Vagina (tissue), 2 donors: ENCODE data around the gene NAGLU. TPM values are rescaled to one million over a fixed set of nuclear protein-coding genes. Genes with fewer than 3 reads are reported as not detected.
A peak's percentile ranks its signal among the peaks of the same experiment; 100 is the strongest.

Source experiments
- DNase-seq, 2 donors: peaks; one replicate each; pipeline ENCODE4 v3.0.0-alpha.2; 2017; ENCODE audit errors: extremely low spot score in 2 of 2
- H3K27ac ChIP-seq: fragments of 200-600 bp; sonication (generic); one replicate; pipeline ENCODE4 v1.5.1; 2019
- H3K27me3 ChIP-seq: fragments of 200-600 bp; sonication (generic); one replicate; pipeline ENCODE4 v1.5.1; 2019
- H3K36me3 ChIP-seq, 2 donors: fragments of 200-600 bp; sonication (generic); one replicate each; pipeline ENCODE4 v1.5.1; 2017 to 2019
- H3K4me1 ChIP-seq: fragments of 200-600 bp; sonication (generic); one replicate; pipeline ENCODE4 v1.5.1; 2019
- H3K4me3 ChIP-seq, 2 donors: fragments of 200-600 bp; sonication (generic); 1 replicate in 1 of 2; 2 replicates in 1 of 2; pipeline ENCODE4 v1.5.1; 2016 to 2019
- H3K9me3 ChIP-seq: fragments of 200-600 bp; sonication (generic); one replicate; pipeline ENCODE4 v1.5.1; 2019
- CTCF ChIP-seq, 3 experiments: fragments of 450-650 bp in 2 of 3; fragments of 200-600 bp in 1 of 3; sonication (generic) in 1 of 3; IDR thresholded peaks; one replicate each; pipeline ENCODE4 v1.5.1; 2017 to 2019; ENCODE audit warnings: antibody characterized with exemption in 3 of 3, mild to moderate bottlenecking in 2 of 3, moderate library complexity in 2 of 3
- POLR2A ChIP-seq, 2 donors: fragments of 450-650 bp; IDR thresholded peaks; one replicate each; pipeline ENCODE4 v1.6.1; 2017; ENCODE audit warnings: antibody characterized with exemption in 2 of 2, mild to moderate bottlenecking in 2 of 2, moderate library complexity in 2 of 2
- POLR2AphosphoS5 ChIP-seq, 2 donors: sonication (generic); formaldehyde crosslinking; IDR thresholded peaks; one replicate each; pipeline ENCODE4 v1.9.0; 2017; ENCODE audit warnings: antibody characterized with exemption in 2 of 2, mild to moderate bottlenecking in 2 of 2, low read depth in 1 of 2; ENCODE audit not compliant: insufficient read depth in 1 of 2
- intact Hi-C: fragments of 100-400 bp; cut with DNase I; formaldehyde crosslinking; loops from one replicate; pipeline ENCODE4 v1.15.1; 2023
- total RNA-seq: library from RNA; depleted of rRNA; stranded (reverse); fragments of >200 nt; gene quantifications from one replicate; pipeline ENCODE4 v1.2.3, GENCODE V29; 2016

The NAGLU gene
- total RNA-seq, 1 donor from 2014 or later, result 24.6 TPM

- Histone ChIP-seq H3K9me3 (no peaks in the 10 kb centered on the region), H3K4me1 (peaks cover 56% of the 10 kb centered on the region), H3K27me3 (no peaks in the 10 kb centered on the region), H3K36me3 (peaks cover 0 to 30% of the 10 kb centered on the region in 2 donors), H3K27ac (peak overlapping the region; percentile 8), H3K4me3 (no peak overlapping the region)
- no peak for DNase-seq
- intact Hi-C loops, result no loop called here
- TF ChIP-seq POLR2AphosphoS5 (IDR thresholded peaks at IDR 0.05; ENCODE audit: insufficient read depth in 1 of 2, low read depth in 1 of 2) (no peak), POLR2A (IDR thresholded peaks at IDR 0.05) (no peak)
Observed at GRCh38 chr17:42563950-42564349, 27.9 kb downstream of the NAGLU start.

DNA sequence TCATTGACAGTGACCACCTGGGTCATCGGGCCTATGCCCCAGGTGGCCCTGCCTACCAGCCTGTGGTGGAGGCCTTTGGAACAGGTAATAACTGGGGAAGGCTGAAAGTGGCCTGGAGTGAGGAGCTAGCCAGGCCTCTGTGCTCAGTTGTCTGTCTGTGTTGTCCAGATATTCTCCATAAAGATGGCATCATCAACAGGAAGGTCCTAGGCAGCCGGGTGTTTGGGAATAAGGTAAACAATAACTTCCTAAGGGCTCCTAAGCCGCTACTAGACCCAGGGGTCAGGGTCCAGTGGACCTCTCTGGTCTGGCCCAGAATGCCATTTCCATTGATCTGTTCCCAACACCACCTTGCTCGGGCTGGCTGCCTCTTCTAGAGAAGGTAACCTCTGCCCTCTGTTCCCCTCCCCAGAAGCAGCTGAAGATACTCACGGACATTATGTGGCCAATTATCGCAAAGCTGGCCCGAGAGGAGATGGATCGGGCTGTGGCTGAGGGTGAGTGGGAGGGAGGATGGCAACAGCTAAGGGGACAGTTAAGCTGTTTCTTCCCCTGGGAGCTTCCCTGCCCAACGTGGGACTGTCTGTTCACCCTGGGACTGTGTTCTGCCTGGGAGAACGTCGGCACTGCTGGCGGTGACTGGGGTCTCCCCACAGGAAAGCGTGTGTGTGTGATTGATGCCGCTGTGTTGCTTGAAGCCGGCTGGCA is 28.9 kb downstream of the NAGLU start:
- TF ChIP-seq CTCF (IDR thresholded peaks at IDR 0.05), result no peak
- no peak for TF ChIP-seq POLR2AphosphoS5 (IDR thresholded peaks at IDR 0.05; ENCODE audit: insufficient read depth in 1 of 2, low read depth in 1 of 2)
- TF ChIP-seq POLR2A (IDR thresholded peaks at IDR 0.05), result no peak
- intact Hi-C loops, result no loop called here

DNA sequence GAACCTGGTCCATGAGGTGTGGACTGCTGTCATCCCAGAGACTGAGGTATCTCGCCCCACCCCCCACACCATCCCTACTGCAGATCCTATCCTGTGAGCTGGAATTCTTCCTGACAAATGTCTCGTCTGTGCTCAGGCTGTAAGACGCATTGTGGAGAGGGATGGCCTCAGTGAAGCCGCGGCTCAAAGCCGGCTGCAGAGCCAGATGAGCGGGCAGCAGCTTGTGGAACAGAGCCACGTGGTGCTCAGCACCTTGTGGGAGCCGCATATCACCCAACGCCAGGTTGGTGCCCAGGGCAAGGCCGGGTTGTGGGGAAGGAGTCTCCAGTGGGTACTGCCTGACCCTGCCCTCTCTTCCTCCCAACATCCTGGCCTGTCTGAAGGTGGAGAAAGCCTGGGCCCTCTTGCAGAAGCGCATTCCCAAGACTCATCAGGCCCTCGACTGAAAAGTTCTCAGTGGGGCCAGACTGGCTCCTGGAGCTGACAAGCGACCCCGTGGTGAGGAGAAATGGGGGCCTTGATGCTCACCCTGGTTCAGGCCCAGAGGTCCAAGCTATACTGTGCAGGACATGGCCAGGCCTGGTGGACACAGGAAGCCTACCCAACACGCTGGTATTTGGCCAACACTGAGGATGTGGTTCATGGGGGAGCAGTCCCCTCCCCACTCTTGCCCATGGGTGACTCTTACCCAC is 29.6 kb downstream of the NAGLU start:
- Histone ChIP-seq H3K27ac (no peak overlapping the region), H3K9me3 (no peaks in the 10 kb centered on the region), H3K4me3 (no peak overlapping the region), H3K4me1 (peaks cover 56% of the 10 kb centered on the region), H3K36me3 (peaks cover 0 to 46% of the 10 kb centered on the region in 2 donors), H3K27me3 (no peaks in the 10 kb centered on the region)
- intact Hi-C loops, result no loop called here
- DNase-seq, result no peak
- TF ChIP-seq POLR2AphosphoS5 (IDR thresholded peaks at IDR 0.05; ENCODE audit: insufficient read depth in 1 of 2, low read depth in 1 of 2) (no peak), POLR2A (IDR thresholded peaks at IDR 0.05) (no peak), CTCF (IDR thresholded peaks at IDR 0.05) (no peak)

More for the DNA sequence above, 28.9 kb downstream of the NAGLU start:
- Histone ChIP-seq H3K4me3 (no peak overlapping the region), H3K36me3 (peaks cover 0 to 40% of the 10 kb centered on the region in 2 donors), H3K27ac (no peak overlapping the region), H3K9me3 (no peaks in the 10 kb centered on the region), H3K27me3 (no peaks in the 10 kb centered on the region), H3K4me1 (peaks cover 56% of the 10 kb centered on the region)
- no peak for DNase-seq

DNA sequence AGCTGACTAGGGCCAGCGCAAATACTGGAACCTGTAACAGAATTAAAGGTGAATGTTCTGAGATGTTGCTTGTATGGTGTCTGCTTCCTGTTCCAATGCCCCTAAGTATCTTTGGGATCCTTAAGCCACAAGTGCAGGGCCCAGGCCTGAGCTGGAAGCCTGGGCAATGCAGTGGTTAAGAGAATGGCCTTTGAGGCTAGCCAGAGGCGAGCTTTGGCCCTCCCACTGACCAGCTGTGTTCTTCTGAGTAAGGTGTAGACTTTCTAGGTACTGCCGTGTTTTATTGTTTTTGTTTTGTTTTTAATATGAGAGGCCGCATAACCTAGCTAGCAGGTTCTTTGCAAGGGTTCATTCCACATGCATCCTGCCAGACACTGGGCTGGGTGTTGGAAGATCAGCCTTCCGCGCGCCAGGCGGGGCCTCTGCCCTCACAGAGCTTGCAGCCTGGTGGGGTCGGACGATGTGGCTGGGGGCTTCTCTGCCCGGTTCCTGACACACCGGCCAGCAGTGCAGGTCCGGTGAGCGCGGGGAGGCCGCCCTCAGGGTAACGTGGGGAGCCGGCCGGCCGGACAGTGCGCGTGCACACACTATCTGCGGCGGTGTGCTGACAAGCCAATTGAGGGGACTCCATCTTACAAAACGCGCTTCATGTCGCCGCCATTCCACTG is 30.3 kb downstream of the NAGLU start:
- no peak for DNase-seq
- H3K9me3 ChIP-seq, result no peaks in the 10 kb centered on the region
- H3K4me1 ChIP-seq, result peaks cover 53% of the 10 kb centered on the region
- intact Hi-C loops, result no loop called here
- no peak for TF ChIP-seq CTCF (IDR thresholded peaks at IDR 0.05)
- no peak for TF ChIP-seq POLR2A (IDR thresholded peaks at IDR 0.05)
- no peak for TF ChIP-seq POLR2AphosphoS5 (IDR thresholded peaks at IDR 0.05; ENCODE audit: insufficient read depth in 1 of 2, low read depth in 1 of 2)
- no peaks in the 10 kb centered on the region for H3K27me3 ChIP-seq
- H3K27ac ChIP-seq, result peak overlapping the region; percentile 92
- H3K36me3 ChIP-seq, result peaks cover 0 to 48% of the 10 kb centered on the region in 2 donors
- H3K4me3 ChIP-seq, result peak overlapping the region; percentile 81 to 95

DNA sequence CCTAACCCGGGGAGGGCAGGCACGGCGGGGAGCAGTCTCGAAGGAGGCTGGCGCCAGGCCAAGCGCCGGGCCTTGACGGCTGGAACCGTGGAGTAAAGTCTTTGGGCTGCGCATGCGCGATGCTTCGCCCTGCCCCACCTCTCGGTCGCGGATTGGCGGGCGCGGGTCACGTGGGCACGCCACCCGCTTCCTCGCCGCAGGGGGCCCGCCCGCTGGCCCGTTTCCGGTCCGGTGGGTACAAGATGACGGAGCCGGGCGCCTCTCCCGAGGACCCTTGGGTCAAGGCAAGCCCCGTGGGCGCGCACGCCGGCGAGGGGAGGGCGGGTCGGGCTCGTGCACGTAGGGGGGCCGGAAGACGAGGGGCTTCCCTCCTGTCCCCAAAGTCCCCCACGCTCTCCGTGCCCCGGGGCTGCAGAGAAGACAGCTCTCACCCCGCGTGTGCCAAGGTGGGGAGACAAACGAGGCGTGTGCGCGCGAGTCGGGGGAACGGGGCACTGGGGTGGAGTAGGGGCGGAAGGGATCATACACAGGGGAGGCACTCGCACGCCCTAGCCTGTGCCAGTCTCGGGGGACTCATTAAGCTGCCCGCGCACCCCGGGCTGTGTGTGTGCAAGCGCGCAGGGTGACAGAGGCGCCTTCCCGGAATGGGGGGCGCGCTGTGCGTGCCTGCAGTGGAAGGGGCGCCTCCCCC is 31.0 kb downstream of the NAGLU start, which contains the start of gene MLX:
TSS of gene MLX (plus strand) at position 218 of the 691 bp plus-strand sequence. CDS start at position 243, 25 bp downstream.
- H3K27me3 ChIP-seq, result no peaks in the 10 kb centered on the region
- TF ChIP-seq POLR2AphosphoS5 (IDR thresholded peaks at IDR 0.05; ENCODE audit: insufficient read depth in 1 of 2, low read depth in 1 of 2) (peak; percentile 83 to 89), CTCF (IDR thresholded peaks at IDR 0.05) (no peak), POLR2A (IDR thresholded peaks at IDR 0.05) (no peak)
- intact Hi-C loops, result no loop called here
- peak within 1 kb of the TSS; percentile 81 to 95 for H3K4me3 ChIP-seq
- peaks cover 50% of the 10 kb centered on the region for H3K4me1 ChIP-seq
- no peak for DNase-seq
- peaks cover 0 to 55% of the 10 kb centered on the region in 2 donors for H3K36me3 ChIP-seq
- no peaks in the 10 kb centered on the region for H3K9me3 ChIP-seq
- peak within 1 kb of the TSS; percentile 92 for H3K27ac ChIP-seq
